Measurements from ENCODE around the gene DOCK4.

- TF ChIP-seq, protein P1, sequence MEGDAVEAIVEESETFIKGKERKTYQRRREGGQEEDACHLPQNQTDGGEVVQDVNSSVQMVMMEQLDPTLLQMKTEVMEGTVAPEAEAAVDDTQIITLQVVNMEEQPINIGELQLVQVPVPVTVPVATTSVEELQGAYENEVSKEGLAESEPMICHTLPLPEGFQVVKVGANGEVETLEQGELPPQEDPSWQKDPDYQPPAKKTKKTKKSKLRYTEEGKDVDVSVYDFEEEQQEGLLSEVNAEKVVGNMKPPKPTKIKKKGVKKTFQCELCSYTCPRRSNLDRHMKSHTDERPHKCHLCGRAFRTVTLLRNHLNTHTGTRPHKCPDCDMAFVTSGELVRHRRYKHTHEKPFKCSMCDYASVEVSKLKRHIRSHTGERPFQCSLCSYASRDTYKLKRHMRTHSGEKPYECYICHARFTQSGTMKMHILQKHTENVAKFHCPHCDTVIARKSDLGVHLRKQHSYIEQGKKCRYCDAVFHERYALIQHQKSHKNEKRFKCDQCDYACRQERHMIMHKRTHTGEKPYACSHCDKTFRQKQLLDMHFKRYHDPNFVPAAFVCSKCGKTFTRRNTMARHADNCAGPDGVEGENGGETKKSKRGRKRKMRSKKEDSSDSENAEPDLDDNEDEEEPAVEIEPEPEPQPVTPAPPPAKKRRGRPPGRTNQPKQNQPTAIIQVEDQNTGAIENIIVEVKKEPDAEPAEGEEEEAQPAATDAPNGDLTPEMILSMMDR (IDR thresholded peaks at IDR 0.05 in 2 of 3, conservative IDR thresholded peaks at IDR 0.05 in 1 of 3; ENCODE audit: control insufficient read depth in 2 of 3, extremely low read depth in 1 of 3, insufficient read depth in 1 of 3, low read depth in 3 of 3, low read length in 3 of 3): no peak
- no peak for TF ChIP-seq DPF2 (IDR thresholded peaks at IDR 0.05)
- TF ChIP-seq MEF2A (IDR thresholded peaks at IDR 0.05; ENCODE audit: insufficient read depth, low read depth, low read length): no peak
- TF ChIP-seq MAX (IDR thresholded peaks at IDR 0.05; ENCODE audit: low read depth, low read length): no peak
- TF ChIP-seq, protein P2, sequence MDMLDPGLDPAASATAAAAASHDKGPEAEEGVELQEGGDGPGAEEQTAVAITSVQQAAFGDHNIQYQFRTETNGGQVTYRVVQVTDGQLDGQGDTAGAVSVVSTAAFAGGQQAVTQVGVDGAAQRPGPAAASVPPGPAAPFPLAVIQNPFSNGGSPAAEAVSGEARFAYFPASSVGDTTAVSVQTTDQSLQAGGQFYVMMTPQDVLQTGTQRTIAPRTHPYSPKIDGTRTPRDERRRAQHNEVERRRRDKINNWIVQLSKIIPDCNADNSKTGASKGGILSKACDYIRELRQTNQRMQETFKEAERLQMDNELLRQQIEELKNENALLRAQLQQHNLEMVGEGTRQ (IDR thresholded peaks at IDR 0.05; ENCODE audit: borderline replicate concordance, low read depth, low read length): no peak
Observed at GRCh38 chr7:112157072-112157471, 49.1 kb downstream of the DOCK4 start.
